SU-DHL-6 (cell line): ENCODE measurements around the gene JAKMIP1.

Experiments used
- H2AFZ ChIP-seq: fragments of 200-600 bp; sonication (generic); 2 replicates; pipeline ENCODE4 v1.6.1; 2014; ENCODE audit warnings: low read depth, mild to moderate bottlenecking, moderate library complexity, mixed read lengths, antibody characterized with exemption, low read length; ENCODE audit not compliant: severe bottlenecking
- H3F3A ChIP-seq: fragments of 200-600 bp; shearing (Covaris generic); 2 replicates; pipeline ENCODE4 v1.6.0; 2016; ENCODE audit warnings: antibody characterized with exemption, mild to moderate bottlenecking; ENCODE audit not compliant: insufficient read depth
- H3K27ac ChIP-seq: fragments of 200-600 bp; sonication (generic); 2 replicates; pipeline ENCODE4 v1.5.1; 2016; ENCODE audit warnings: low read depth, mild to moderate bottlenecking, low read length, moderate library complexity, mixed read lengths
- H3K27me3 ChIP-seq: fragments of 200-600 bp; sonication (generic), shearing (Covaris generic); 2 replicates; pipeline ENCODE4 v1.6.0; 2014; ENCODE audit warnings: mild to moderate bottlenecking, low read length
- H3K36me3 ChIP-seq: fragments of 200-600 bp; sonication (generic); 2 replicates; pipeline ENCODE4 v1.6.1; 2014; ENCODE audit warnings: mild to moderate bottlenecking, low read length, mixed read lengths
- H3K4me2 ChIP-seq: fragments of 300-600, 200-600 bp; shearing (Covaris generic), sonication (generic); 2 replicates; pipeline ENCODE4 v1.6.0; 2014; ENCODE audit warnings: low read length, low read depth, mild to moderate bottlenecking; ENCODE audit not compliant: poor library complexity, severe bottlenecking
- H3K4me3 ChIP-seq: fragments of 200-600 bp; sonication (generic); 2 replicates; pipeline ENCODE4 v1.5.1; 2014; ENCODE audit warnings: antibody characterized with exemption, low read length, mild to moderate bottlenecking, mixed read lengths; ENCODE audit not compliant: insufficient read depth, poor library complexity, severe bottlenecking
- H3K79me2 ChIP-seq: fragments of 200-600 bp; sonication (generic); 2 replicates; pipeline ENCODE4 v1.6.1; 2014; ENCODE audit warnings: mild to moderate bottlenecking, low read length, moderate library complexity; ENCODE audit not compliant: insufficient read depth
- H3K9ac ChIP-seq: fragments of 200-600 bp; sonication (generic); 2 replicates; pipeline ENCODE4 v1.7.0; 2014; ENCODE audit warnings: mild to moderate bottlenecking, low read length
- H3K9me2 ChIP-seq: fragments of 200-600 bp; sonication (generic); replicated peaks from 2 replicates; pipeline ENCODE4 v1.6.1; 2014; ENCODE audit warnings: low read length; ENCODE audit not compliant: insufficient read depth
- H3K9me3 ChIP-seq: fragments of 200-600 bp; sonication (generic); 2 replicates; pipeline ENCODE4 v1.6.1; 2014; ENCODE audit warnings: low read length, mixed read lengths; ENCODE audit not compliant: insufficient read depth
- H4K20me1 ChIP-seq: fragments of 200-600 bp; sonication (generic); 2 replicates; pipeline ENCODE4 v1.6.1; 2014; ENCODE audit warnings: low read depth, mild to moderate bottlenecking, antibody characterized with exemption, low read length, moderate library complexity, mixed read lengths
- CTCF ChIP-seq: fragments of 200-600 bp; sonication (generic); IDR thresholded peaks from one replicate; pipeline ENCODE4 v1.5.1; 2017; ENCODE audit warnings: antibody characterized with exemption, mild to moderate bottlenecking, low read length, moderate library complexity; ENCODE audit not compliant: insufficient read depth, poor library complexity, severe bottlenecking
- EZH2phosphoT487 ChIP-seq: fragments of 200-600 bp; sonication (generic), shearing (Covaris generic); conservative IDR thresholded peaks from 2 replicates; pipeline ENCODE4 v1.6.1; 2018; ENCODE audit warnings: mild to moderate bottlenecking, antibody characterized with exemption, low read length, moderate library complexity, mixed read lengths

JAKMIP1 gene

GRCh38 chr4:6245246-6246169, 45.2 kb upstream of the JAKMIP1 start:
- no peak for TF ChIP-seq EZH2phosphoT487
- no peak for TF ChIP-seq CTCF
- no peaks in the 10 kb centered on the region for H3K27me3 ChIP-seq
- no peaks in the 10 kb centered on the region for H3F3A ChIP-seq
- no peaks in the 10 kb centered on the region for H3K9me3 ChIP-seq
- H3K9ac ChIP-seq = no peak overlapping the region
- H3K4me3 ChIP-seq = no peak overlapping the region
- H3K9me2 ChIP-seq = no peaks in the 10 kb centered on the region
- H3K27ac ChIP-seq = no peak overlapping the region
- H3K79me2 ChIP-seq = no peaks in the 10 kb centered on the region
- H3K36me3 ChIP-seq = no peaks in the 10 kb centered on the region
- no peak overlapping the region for H2AFZ ChIP-seq
- no peak overlapping the region for H3K4me2 ChIP-seq
- no peaks in the 10 kb centered on the region for H4K20me1 ChIP-seq

GRCh38 chr4:6242271-6243029, 42.1 kb upstream of the JAKMIP1 start:
- Histone ChIP-seq H3K27ac (no peak overlapping the region), H3K4me2 (no peak overlapping the region), H3K79me2 (no peaks in the 10 kb centered on the region), H3K9me2 (no peaks in the 10 kb centered on the region), H4K20me1 (no peaks in the 10 kb centered on the region), H3K36me3 (no peaks in the 10 kb centered on the region), H3K9me3 (no peaks in the 10 kb centered on the region), H3K4me3 (no peak overlapping the region), H2AFZ (no peak overlapping the region), H3K9ac (no peak overlapping the region), H3F3A (no peaks in the 10 kb centered on the region), H3K27me3 (no peaks in the 10 kb centered on the region)
- no peak for TF ChIP-seq CTCF
- no peak for TF ChIP-seq EZH2phosphoT487

GRCh38 chr4:6241062-6241845, 40.9 kb upstream of the JAKMIP1 start:
- no peak overlapping the region for H3K4me2 ChIP-seq
- no peaks in the 10 kb centered on the region for H3K36me3 ChIP-seq
- no peaks in the 10 kb centered on the region for H3K9me2 ChIP-seq
- no peak overlapping the region for H3K9ac ChIP-seq
- no peaks in the 10 kb centered on the region for H4K20me1 ChIP-seq
- no peak overlapping the region for H2AFZ ChIP-seq
- H3K27ac ChIP-seq = no peak overlapping the region
- H3K4me3 ChIP-seq = no peak overlapping the region
- H3F3A ChIP-seq = no peaks in the 10 kb centered on the region
- TF ChIP-seq EZH2phosphoT487 (no peak), CTCF (no peak)
- H3K9me3 ChIP-seq = no peaks in the 10 kb centered on the region
- no peaks in the 10 kb centered on the region for H3K79me2 ChIP-seq
- no peaks in the 10 kb centered on the region for H3K27me3 ChIP-seq
